GM10847 (cell line): ENCODE results near the gene APOM.

ENCODE experiments used
- POLR2A ChIP-seq: IDR thresholded peaks from 2 replicates; pipeline ENCODE4 v1.6.1; 2011; ENCODE audit not compliant: insufficient read length; ENCODE audit errors: extremely low read depth

The APOM gene

GRCh38 chr6:31655349-31656237, at the start of gene APOM:
Gene APOM (plus strand): TSS chr6:31655894. CDS start chr6:31655967, 73 bp downstream.
- TF ChIP-seq POLR2A: no peak

GRCh38 chr6:31607317-31607716, 48.4 kb upstream of the APOM start:
- no peak for TF ChIP-seq POLR2A

- TF ChIP-seq POLR2A: no peak
These were observed 45.9 kb upstream of the APOM start for GRCh38 chr6:31609519-31610406.

- TF ChIP-seq POLR2A: no peak
These were observed 44.7 kb upstream of the APOM start for GRCh38 chr6:31610968-31611367.

GRCh38 chr6:31614075-31614619, 41.5 kb upstream of the APOM start:
- no peak for TF ChIP-seq POLR2A

DNA sequence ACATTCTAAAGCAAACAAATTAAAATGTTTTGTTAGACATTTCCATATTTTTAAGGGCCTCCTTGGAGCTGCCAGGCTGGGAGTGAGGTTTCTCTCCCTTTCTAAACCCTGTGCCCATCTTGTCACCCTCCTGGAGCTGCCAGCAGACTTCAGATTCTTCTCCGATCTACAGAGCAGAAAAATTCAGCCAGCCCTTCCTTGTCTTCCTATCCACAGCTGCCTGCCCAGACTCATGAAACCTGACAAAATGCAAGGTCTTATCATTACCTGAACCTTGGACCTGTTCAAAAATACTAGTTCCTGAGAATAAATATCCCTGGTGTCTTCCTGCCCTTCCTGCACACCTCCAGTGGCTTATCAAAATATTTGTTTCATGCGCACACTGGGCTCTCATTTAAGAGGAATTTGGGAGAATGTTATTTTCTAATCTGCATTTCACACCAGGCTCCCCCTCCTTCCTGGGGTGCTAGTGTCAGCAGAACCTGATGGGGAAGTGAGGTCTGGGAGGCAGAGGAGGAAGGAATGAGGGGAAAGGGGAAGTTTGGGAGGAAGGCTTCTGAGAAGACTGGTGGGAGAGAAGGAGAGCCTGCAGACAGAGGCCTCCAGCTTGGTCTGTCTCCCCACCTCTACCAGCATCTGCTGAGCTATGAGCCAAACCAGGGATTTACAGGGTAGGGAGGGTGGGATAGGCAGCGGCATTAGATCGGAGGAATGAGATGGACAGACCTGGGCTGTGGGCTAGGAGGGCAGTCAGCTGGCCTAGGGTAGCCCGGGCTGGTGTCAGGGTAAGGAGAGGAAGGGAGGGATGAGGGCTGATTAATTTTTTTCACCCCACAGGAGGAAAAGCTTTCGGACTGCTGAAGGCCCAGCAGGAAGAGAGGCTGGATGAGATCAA, 40.8 kb upstream of the APOM start, which contains the start of gene AIF1:
AIF1 (plus strand) TSS at position 551 of the 895 bp plus-strand sequence; CDS start at position 647, 96 bp downstream.
- no peak for TF ChIP-seq POLR2A

GRCh38 chr6:31615748-31616147, 39.9 kb upstream of the APOM start:
- TF ChIP-seq POLR2A: no peak

GRCh38 chr6:31617010-31617409, 38.7 kb upstream of the APOM start:
- TF ChIP-seq POLR2A: no peak

- TF ChIP-seq POLR2A: peak; percentile 84
These were observed 35.7 kb upstream of the APOM start for GRCh38 chr6:31619805-31620585.

- TF ChIP-seq POLR2A: peak; percentile 60
These were observed 34.9 kb upstream of the APOM start, which contains the start of gene PRRC2A for GRCh38 chr6:31620586-31621319. Gene PRRC2A (plus strand): TSS chr6:31620715. CDS start chr6:31622790, 2,075 bp downstream.

DNA sequence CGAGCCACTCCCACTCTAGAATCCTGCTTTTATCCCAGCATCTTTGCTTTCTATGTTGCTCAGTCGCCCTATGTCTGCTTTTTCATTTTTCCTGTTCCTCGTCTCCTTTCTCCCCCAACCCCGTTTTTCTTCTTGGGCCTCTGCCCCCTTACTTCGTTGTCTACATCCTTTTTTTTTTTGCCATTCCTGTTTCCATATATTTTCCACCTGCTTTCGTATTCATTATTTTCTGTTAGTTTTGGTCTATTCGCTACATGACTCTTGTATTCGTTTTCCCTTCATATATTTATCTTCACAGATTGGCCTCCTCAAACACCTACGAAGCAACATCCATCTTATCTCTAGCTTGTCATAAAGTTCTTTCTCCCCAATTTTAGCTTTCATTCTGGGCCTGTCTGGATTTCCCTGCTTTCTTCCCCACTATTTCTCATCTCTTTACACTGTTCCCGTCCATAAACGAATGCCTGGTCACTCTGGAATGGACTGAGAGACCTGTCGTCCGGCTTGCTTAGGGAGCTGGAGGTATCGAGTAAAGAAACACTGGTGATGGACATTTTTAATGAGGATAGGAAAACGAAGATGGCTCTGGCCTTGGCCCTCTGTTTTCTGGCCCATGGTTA, 34.3 kb upstream of the APOM start:
- TF ChIP-seq POLR2A: no peak

DNA sequence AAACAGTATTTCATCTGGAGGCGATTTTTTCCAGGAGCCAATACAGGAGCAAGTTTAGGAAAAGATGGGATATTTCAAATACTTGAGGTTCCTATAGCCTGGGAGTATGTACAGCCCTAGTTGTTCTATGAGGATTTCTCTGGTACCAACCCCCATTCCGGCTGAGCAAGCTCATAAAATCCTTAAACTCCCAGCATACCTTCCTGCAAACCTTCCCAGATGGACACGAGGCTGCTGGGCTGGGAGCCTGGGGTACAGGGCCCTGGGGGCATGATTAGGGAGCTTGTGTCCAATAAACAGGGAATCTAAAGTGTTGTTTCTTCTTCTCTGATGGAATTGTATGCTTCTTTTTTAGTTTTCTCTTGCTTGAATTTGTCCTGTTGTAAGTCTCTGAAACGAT, 33.7 kb upstream of the APOM start:
- TF ChIP-seq POLR2A: no peak
